ENCODE measurements around the gene LEFTY1.

DNA sequence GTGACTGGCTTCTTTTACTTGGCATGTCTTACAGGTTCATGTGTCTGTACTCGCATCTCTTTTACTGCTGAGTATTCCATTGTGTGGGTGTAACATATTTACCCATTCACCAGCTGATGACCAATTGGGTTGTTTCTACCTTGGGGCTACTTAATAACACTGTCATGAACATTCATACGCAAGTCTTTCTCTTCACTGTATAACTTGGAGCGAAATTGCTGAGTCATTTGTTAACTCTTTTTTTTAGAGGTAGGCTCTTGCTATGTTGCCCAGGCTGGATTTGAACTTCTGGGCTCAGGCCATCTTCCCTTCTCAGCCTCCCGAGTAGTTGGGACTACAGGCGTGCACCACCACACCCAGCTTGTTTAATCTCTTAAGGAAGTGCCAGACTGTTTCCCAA is 28.6 kb upstream of the LEFTY1 start:
- TF ChIP-seq, protein P1, sequence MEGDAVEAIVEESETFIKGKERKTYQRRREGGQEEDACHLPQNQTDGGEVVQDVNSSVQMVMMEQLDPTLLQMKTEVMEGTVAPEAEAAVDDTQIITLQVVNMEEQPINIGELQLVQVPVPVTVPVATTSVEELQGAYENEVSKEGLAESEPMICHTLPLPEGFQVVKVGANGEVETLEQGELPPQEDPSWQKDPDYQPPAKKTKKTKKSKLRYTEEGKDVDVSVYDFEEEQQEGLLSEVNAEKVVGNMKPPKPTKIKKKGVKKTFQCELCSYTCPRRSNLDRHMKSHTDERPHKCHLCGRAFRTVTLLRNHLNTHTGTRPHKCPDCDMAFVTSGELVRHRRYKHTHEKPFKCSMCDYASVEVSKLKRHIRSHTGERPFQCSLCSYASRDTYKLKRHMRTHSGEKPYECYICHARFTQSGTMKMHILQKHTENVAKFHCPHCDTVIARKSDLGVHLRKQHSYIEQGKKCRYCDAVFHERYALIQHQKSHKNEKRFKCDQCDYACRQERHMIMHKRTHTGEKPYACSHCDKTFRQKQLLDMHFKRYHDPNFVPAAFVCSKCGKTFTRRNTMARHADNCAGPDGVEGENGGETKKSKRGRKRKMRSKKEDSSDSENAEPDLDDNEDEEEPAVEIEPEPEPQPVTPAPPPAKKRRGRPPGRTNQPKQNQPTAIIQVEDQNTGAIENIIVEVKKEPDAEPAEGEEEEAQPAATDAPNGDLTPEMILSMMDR (IDR thresholded peaks at IDR 0.05): no peak
- TF ChIP-seq EZH2 (IDR thresholded peaks at IDR 0.05; ENCODE audit: borderline replicate concordance, insufficient read depth, low read depth, low read length, poor library complexity, severe bottlenecking): no peak
